ENCODE data around the gene GAB4. TPM values are rescaled to one million over a fixed set of nuclear protein-coding genes. Genes with fewer than 3 reads are reported as not detected.

The GAB4 gene
- total and polyA plus RNA-seq, 4 donors: not detected

DNA sequence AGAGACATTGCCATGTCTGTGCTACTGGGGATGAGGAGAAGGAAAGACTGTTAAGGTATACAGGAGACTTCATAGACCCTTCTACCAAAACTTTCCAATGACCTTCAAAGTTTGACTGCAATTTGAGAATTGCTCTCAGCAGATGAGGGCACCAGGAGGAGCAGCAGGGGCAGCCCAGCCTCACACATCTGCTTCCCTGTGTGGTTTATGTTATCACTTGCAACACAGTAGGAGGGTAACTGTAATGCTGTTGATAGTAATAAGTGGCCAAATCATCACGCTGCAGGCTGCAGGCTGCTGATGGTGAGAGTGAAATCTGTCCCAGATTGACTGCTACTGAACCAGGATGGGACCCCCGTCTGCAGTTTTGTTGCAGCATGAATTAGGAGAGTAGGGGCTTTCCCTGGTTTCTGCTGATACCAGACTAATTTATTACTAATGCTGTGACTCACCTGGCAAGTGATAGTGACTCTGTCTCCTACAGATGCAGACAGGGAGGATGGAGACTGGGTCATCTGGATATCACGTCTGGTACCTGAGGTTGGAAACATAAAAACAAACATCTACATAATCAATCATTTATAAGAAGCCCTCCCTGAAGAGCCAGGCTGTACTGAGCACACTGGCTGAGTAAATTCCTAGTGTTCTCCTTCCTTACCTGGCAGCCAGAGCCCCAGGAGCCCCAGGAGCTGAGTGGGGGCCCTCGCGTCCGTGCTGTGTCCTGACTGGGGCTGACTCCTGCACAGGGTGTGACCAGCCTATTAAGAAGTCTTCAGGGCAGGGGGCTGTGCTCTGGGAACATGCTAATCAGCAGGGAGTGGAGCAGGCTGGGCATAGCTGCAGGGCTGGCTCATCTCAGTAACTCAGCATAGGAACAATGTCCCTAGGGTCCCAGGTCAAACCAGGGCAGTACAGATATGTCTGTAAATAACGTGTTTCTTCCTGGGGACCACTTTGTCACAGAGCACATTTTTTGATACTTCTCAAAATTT lies 74.4 kb downstream of the GAB4 start:
- Histone ChIP-seq H3K9ac (ENCODE audit: low read depth in 1 of 2, low read length in 2 of 2) (no peak overlapping the region), H3K4me3 (ENCODE audit: low read depth in 1 of 3, low read length in 3 of 3) (no peak overlapping the region), H3K27ac (ENCODE audit: low read depth in 1 of 2, low read length in 2 of 2) (no peak overlapping the region), H3K9me3 (ENCODE audit: control insufficient read depth in 4 of 4, low read length in 3 of 4) (no peaks in the 10 kb centered on the region), H3K4me1 (ENCODE audit: control insufficient read depth in 4 of 4, insufficient read depth in 4 of 4, low read length in 3 of 4) (no peaks in the 10 kb centered on the region), H3K36me3 (ENCODE audit: control insufficient read depth in 4 of 4, insufficient read depth in 3 of 4, low read depth in 1 of 4, low read length in 3 of 4) (no peaks in the 10 kb centered on the region), H3K27me3 (ENCODE audit: control insufficient read depth in 4 of 4, insufficient read depth in 4 of 4, low read length in 3 of 4) (peaks cover 0 to 15% (median 6%) of the 10 kb centered on the region in 4 donors)
- no peak for TF ChIP-seq FOXA1 (IDR thresholded peaks at IDR 0.05)
- no peak for TF ChIP-seq FOXA2 (IDR thresholded peaks at IDR 0.05)
- TF ChIP-seq NR2F2 (IDR thresholded peaks at IDR 0.05): no peak
- no peak for TF ChIP-seq EGR1 (IDR thresholded peaks at IDR 0.05; ENCODE audit: low read depth in 2 of 2)
- TF ChIP-seq, protein P1, sequence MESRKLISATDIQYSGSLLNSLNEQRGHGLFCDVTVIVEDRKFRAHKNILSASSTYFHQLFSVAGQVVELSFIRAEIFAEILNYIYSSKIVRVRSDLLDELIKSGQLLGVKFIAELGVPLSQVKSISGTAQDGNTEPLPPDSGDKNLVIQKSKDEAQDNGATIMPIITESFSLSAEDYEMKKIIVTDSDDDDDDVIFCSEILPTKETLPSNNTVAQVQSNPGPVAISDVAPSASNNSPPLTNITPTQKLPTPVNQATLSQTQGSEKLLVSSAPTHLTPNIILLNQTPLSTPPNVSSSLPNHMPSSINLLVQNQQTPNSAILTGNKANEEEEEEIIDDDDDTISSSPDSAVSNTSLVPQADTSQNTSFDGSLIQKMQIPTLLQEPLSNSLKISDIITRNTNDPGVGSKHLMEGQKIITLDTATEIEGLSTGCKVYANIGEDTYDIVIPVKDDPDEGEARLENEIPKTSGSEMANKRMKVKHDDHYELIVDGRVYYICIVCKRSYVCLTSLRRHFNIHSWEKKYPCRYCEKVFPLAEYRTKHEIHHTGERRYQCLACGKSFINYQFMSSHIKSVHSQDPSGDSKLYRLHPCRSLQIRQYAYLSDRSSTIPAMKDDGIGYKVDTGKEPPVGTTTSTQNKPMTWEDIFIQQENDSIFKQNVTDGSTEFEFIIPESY (IDR thresholded peaks at IDR 0.05): no peak
- TF ChIP-seq RXRA (IDR thresholded peaks at IDR 0.05): no peak
- no peak for TF ChIP-seq HNF4G (IDR thresholded peaks at IDR 0.05)
- TF ChIP-seq SP1 (IDR thresholded peaks at IDR 0.05): no peak
- TF ChIP-seq, protein P2, sequence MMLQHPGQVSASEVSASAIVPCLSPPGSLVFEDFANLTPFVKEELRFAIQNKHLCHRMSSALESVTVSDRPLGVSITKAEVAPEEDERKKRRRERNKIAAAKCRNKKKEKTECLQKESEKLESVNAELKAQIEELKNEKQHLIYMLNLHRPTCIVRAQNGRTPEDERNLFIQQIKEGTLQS (IDR thresholded peaks at IDR 0.05): no peak
- no peak for TF ChIP-seq RAD21 (IDR thresholded peaks at IDR 0.05)
- no peak for TF ChIP-seq HNF4A (conservative IDR thresholded peaks at IDR 0.05)
- TF ChIP-seq TAF1 (conservative IDR thresholded peaks at IDR 0.05): no peak
- no peak for TF ChIP-seq JUND (IDR thresholded peaks at IDR 0.05)
- TF ChIP-seq, protein P3, sequence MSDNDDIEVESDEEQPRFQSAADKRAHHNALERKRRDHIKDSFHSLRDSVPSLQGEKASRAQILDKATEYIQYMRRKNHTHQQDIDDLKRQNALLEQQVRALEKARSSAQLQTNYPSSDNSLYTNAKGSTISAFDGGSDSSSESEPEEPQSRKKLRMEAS (IDR thresholded peaks at IDR 0.05): no peak
- TF ChIP-seq, protein P4, sequence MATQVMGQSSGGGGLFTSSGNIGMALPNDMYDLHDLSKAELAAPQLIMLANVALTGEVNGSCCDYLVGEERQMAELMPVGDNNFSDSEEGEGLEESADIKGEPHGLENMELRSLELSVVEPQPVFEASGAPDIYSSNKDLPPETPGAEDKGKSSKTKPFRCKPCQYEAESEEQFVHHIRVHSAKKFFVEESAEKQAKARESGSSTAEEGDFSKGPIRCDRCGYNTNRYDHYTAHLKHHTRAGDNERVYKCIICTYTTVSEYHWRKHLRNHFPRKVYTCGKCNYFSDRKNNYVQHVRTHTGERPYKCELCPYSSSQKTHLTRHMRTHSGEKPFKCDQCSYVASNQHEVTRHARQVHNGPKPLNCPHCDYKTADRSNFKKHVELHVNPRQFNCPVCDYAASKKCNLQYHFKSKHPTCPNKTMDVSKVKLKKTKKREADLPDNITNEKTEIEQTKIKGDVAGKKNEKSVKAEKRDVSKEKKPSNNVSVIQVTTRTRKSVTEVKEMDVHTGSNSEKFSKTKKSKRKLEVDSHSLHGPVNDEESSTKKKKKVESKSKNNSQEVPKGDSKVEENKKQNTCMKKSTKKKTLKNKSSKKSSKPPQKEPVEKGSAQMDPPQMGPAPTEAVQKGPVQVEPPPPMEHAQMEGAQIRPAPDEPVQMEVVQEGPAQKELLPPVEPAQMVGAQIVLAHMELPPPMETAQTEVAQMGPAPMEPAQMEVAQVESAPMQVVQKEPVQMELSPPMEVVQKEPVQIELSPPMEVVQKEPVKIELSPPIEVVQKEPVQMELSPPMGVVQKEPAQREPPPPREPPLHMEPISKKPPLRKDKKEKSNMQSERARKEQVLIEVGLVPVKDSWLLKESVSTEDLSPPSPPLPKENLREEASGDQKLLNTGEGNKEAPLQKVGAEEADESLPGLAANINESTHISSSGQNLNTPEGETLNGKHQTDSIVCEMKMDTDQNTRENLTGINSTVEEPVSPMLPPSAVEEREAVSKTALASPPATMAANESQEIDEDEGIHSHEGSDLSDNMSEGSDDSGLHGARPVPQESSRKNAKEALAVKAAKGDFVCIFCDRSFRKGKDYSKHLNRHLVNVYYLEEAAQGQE (IDR thresholded peaks at IDR 0.05): no peak
- WGBS: 28% methylated on average over 7 of the region's 7 CpGs
- no peak for DNase-seq (ENCODE audit: low spot score)

DNA sequence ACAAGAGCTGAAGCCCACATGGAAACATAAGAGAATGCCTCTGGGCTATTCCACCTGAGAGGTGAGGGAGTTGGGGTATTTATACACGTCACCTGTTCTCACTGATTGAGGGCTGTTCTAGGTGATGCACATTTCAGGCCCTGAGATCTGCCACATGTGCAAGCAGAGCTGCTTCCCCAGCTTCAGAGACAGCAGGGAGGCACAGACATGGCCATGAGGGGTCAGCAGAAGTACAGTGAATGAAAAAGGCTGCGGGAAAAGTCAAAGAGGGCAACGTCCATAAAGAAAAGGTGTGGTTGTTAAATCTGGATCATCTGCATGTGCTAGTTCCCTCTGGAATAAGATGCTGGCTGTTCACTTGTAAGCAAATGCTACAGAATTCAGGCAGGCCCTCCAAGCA lies 75.4 kb downstream of the GAB4 start:
- DNase-seq (ENCODE audit: low spot score): no peak
- 38% methylated on average over 3 of the region's 3 CpGs for WGBS
- TF ChIP-seq, protein P5, sequence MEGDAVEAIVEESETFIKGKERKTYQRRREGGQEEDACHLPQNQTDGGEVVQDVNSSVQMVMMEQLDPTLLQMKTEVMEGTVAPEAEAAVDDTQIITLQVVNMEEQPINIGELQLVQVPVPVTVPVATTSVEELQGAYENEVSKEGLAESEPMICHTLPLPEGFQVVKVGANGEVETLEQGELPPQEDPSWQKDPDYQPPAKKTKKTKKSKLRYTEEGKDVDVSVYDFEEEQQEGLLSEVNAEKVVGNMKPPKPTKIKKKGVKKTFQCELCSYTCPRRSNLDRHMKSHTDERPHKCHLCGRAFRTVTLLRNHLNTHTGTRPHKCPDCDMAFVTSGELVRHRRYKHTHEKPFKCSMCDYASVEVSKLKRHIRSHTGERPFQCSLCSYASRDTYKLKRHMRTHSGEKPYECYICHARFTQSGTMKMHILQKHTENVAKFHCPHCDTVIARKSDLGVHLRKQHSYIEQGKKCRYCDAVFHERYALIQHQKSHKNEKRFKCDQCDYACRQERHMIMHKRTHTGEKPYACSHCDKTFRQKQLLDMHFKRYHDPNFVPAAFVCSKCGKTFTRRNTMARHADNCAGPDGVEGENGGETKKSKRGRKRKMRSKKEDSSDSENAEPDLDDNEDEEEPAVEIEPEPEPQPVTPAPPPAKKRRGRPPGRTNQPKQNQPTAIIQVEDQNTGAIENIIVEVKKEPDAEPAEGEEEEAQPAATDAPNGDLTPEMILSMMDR (IDR thresholded peaks at IDR 0.05; ENCODE audit: low read depth, low read length, missing input control): no peak
- TF ChIP-seq RAD21 (IDR thresholded peaks at IDR 0.05) (no peak), JUND (IDR thresholded peaks at IDR 0.05) (no peak), TAF1 (conservative IDR thresholded peaks at IDR 0.05) (no peak), NR2F2 (IDR thresholded peaks at IDR 0.05) (no peak), FOXA1 (IDR thresholded peaks at IDR 0.05) (no peak), EGR1 (IDR thresholded peaks at IDR 0.05; ENCODE audit: low read depth in 2 of 2) (no peak), RXRA (IDR thresholded peaks at IDR 0.05) (no peak), SP1 (IDR thresholded peaks at IDR 0.05) (no peak), HNF4A (conservative IDR thresholded peaks at IDR 0.05) (no peak), HNF4G (IDR thresholded peaks at IDR 0.05) (no peak)
- TF ChIP-seq, protein P4 (IDR thresholded peaks at IDR 0.05): no peak
- TF ChIP-seq, protein P2 (IDR thresholded peaks at IDR 0.05): no peak
- TF ChIP-seq, protein P3 (IDR thresholded peaks at IDR 0.05): no peak

More for the DNA sequence above, 75.4 kb downstream of the GAB4 start:
- no peak overlapping the region for H3K4me3 ChIP-seq (ENCODE audit: low read depth in 1 of 3, low read length in 3 of 3)
- H3K4me1 ChIP-seq (ENCODE audit: control insufficient read depth in 4 of 4, insufficient read depth in 4 of 4, low read length in 3 of 4): no peaks in the 10 kb centered on the region
- no peaks in the 10 kb centered on the region for H3K9me3 ChIP-seq (ENCODE audit: control insufficient read depth in 4 of 4, low read length in 3 of 4)
- peaks cover 0 to 17% (median 8%) of the 10 kb centered on the region in 4 donors for H3K27me3 ChIP-seq (ENCODE audit: control insufficient read depth in 4 of 4, insufficient read depth in 4 of 4, low read length in 3 of 4)
- no peak overlapping the region for H3K27ac ChIP-seq (ENCODE audit: low read depth in 1 of 2, low read length in 2 of 2)
- no peaks in the 10 kb centered on the region for H3K36me3 ChIP-seq (ENCODE audit: control insufficient read depth in 4 of 4, insufficient read depth in 3 of 4, low read depth in 1 of 4, low read length in 3 of 4)
- H3K9ac ChIP-seq (ENCODE audit: low read depth in 1 of 2, low read length in 2 of 2): no peak overlapping the region

Measured in liver (tissue), 9 donors.